Stimulated activated naive CD8-positive, alpha-beta T cell treated with anti-CD3 and anti-CD28 coated beads, Interleukin-15, amount 100 ng/mL, for 72 hours (primary cell): Measurements from ENCODE around the gene PLEKHA6.

Experiments
- ATAC-seq: fragments of 150-1000 bp; cut with Tn5 transposase; 2 replicates; pipeline ENCODE4 v1.10.0; 2021; ENCODE audit warnings: mild to moderate bottlenecking, moderate library complexity
- DNase-seq, 2 donors: peaks; one replicate each; pipeline ENCODE4 v3.0.0; 2021 to 2022
- H3K27ac Mint-ChIP-seq, 2 donors: one replicate each; pipeline ENCODE4 v1.8.0; 2022; ENCODE audit warnings: mild to moderate bottlenecking in 2 of 2, mixed read lengths in 2 of 2, moderate library complexity in 2 of 2
- H3K27me3 Mint-ChIP-seq: one replicate; pipeline ENCODE4 v1.8.0; 2022; ENCODE audit warnings: mixed read lengths
- H3K4me1 Mint-ChIP-seq: one replicate; pipeline ENCODE4 v1.8.0; 2022; ENCODE audit warnings: mild to moderate bottlenecking, mixed read lengths
- H3K4me3 Mint-ChIP-seq, 2 donors: one replicate each; pipeline ENCODE4 v1.8.0; 2022; ENCODE audit warnings: mild to moderate bottlenecking in 2 of 2, mixed read lengths in 2 of 2, moderate library complexity in 1 of 2
- H3K9me3 Mint-ChIP-seq, 2 donors: one replicate each; pipeline ENCODE4 v1.8.0; 2022; ENCODE audit warnings: mixed read lengths in 2 of 2

PLEKHA6 gene

GRCh38 chr1:204359474-204360255 is at the start of gene PLEKHA6:
TSS of gene PLEKHA6 (minus strand) at chr1:204359929. CDS start at chr1:204273727, 86,202 bp downstream.
- DNase-seq, result no peak
- peaks cover 49% of the 10 kb centered on the region for H3K4me1 Mint-ChIP-seq
- no peaks in the 10 kb centered on the region for H3K9me3 Mint-ChIP-seq
- peaks cover 37% of the 10 kb centered on the region for H3K27me3 Mint-ChIP-seq
- no peak within 1 kb of the TSS for H3K27ac Mint-ChIP-seq
- H3K4me3 Mint-ChIP-seq, result peak within 1 kb of the TSS in 1 of 2 donors; percentile 35
- ATAC-seq, result peak; percentile 26

GRCh38 chr1:204409123-204409522 is 49.4 kb upstream of the PLEKHA6 start:
- Mint-ChIP-seq H3K9me3 (no peaks in the 10 kb centered on the region), H3K4me3 (peak overlapping the region; percentile 95 to 97), H3K4me1 (peaks cover 26% of the 10 kb centered on the region), H3K27me3 (no peaks in the 10 kb centered on the region), H3K27ac (peak overlapping the region; percentile 100)
- ATAC-seq, result no peak
- DNase-seq, result no peak

GRCh38 chr1:204408602-204409001 is 48.9 kb upstream of the PLEKHA6 start:
- H3K27ac Mint-ChIP-seq, result peak overlapping the region; percentile 100
- peak overlapping the region; percentile 95 to 97 for H3K4me3 Mint-ChIP-seq
- no peak for ATAC-seq
- no peaks in the 10 kb centered on the region for H3K9me3 Mint-ChIP-seq
- H3K4me1 Mint-ChIP-seq, result peaks cover 29% of the 10 kb centered on the region
- DNase-seq, result no peak
- H3K27me3 Mint-ChIP-seq, result no peaks in the 10 kb centered on the region

- ATAC-seq (no peak), DNase-seq (peak in 1 of 2 donors; percentile 48)
- H3K9me3 Mint-ChIP-seq, result no peaks in the 10 kb centered on the region
- H3K4me3 Mint-ChIP-seq, result peak overlapping the region; percentile 95 to 97
- peaks cover 27% of the 10 kb centered on the region for H3K4me1 Mint-ChIP-seq
- peak overlapping the region; percentile 100 for H3K27ac Mint-ChIP-seq
- H3K27me3 Mint-ChIP-seq, result no peaks in the 10 kb centered on the region
These were observed 48.4 kb upstream of the PLEKHA6 start for GRCh38 chr1:204408074-204408507.

GRCh38 chr1:204407295-204407971 is 47.7 kb upstream of the PLEKHA6 start:
- DNase-seq, result peak in 1 of 2 donors; percentile 47
- H3K4me1 Mint-ChIP-seq, result peaks cover 24% of the 10 kb centered on the region
- H3K27ac Mint-ChIP-seq, result peak overlapping the region; percentile 100
- no peaks in the 10 kb centered on the region for H3K9me3 Mint-ChIP-seq
- peak overlapping the region; percentile 95 to 97 for H3K4me3 Mint-ChIP-seq
- peak; percentile 52 for ATAC-seq
- no peaks in the 10 kb centered on the region for H3K27me3 Mint-ChIP-seq

- no peaks in the 10 kb centered on the region for H3K9me3 Mint-ChIP-seq
- peak overlapping the region; percentile 95 to 97 for H3K4me3 Mint-ChIP-seq
- no peak for DNase-seq
- ATAC-seq, result no peak
- H3K27me3 Mint-ChIP-seq, result no peaks in the 10 kb centered on the region
- peaks cover 28% of the 10 kb centered on the region for H3K4me1 Mint-ChIP-seq
- peak overlapping the region; percentile 100 for H3K27ac Mint-ChIP-seq
These were observed 46.9 kb upstream of the PLEKHA6 start for GRCh38 chr1:204406621-204407020.

GRCh38 chr1:204405988-204406387 is 46.3 kb upstream of the PLEKHA6 start:
- no peak for ATAC-seq
- Mint-ChIP-seq H3K27me3 (no peaks in the 10 kb centered on the region), H3K27ac (peak overlapping the region; percentile 100), H3K9me3 (no peaks in the 10 kb centered on the region), H3K4me1 (peaks cover 31% of the 10 kb centered on the region), H3K4me3 (peak overlapping the region; percentile 68 to 95)
- no peak for DNase-seq

- Mint-ChIP-seq H3K27me3 (no peaks in the 10 kb centered on the region), H3K9me3 (no peaks in the 10 kb centered on the region), H3K4me1 (peaks cover 38% of the 10 kb centered on the region), H3K4me3 (peak overlapping the region; percentile 39 to 95), H3K27ac (peak overlapping the region; percentile 25 to 93)
- ATAC-seq, result no peak
- no peak for DNase-seq
These were observed 44.9 kb upstream of the PLEKHA6 start for GRCh38 chr1:204404629-204405028.

- Mint-ChIP-seq H3K27ac (no peak overlapping the region), H3K4me3 (no peak overlapping the region), H3K27me3 (no peaks in the 10 kb centered on the region), H3K4me1 (peaks cover 47% of the 10 kb centered on the region), H3K9me3 (no peaks in the 10 kb centered on the region)
- ATAC-seq (no peak), DNase-seq (no peak)
These were observed 42.7 kb upstream of the PLEKHA6 start for GRCh38 chr1:204402391-204402790.

GRCh38 chr1:204401730-204402129 is 42.0 kb upstream of the PLEKHA6 start:
- H3K4me1 Mint-ChIP-seq, result peaks cover 47% of the 10 kb centered on the region
- ATAC-seq (no peak), DNase-seq (no peak)
- H3K27me3 Mint-ChIP-seq, result no peaks in the 10 kb centered on the region
- H3K9me3 Mint-ChIP-seq, result no peaks in the 10 kb centered on the region
- H3K4me3 Mint-ChIP-seq, result peak overlapping the region in 1 of 2 donors; percentile 2
- peak overlapping the region in 1 of 2 donors; percentile 13 for H3K27ac Mint-ChIP-seq

- Mint-ChIP-seq H3K4me1 (peaks cover 43% of the 10 kb centered on the region), H3K9me3 (no peaks in the 10 kb centered on the region), H3K27ac (peak overlapping the region; percentile 2 to 76), H3K4me3 (no peak overlapping the region), H3K27me3 (no peaks in the 10 kb centered on the region)
- DNase-seq, result no peak
- ATAC-seq, result no peak
These were observed 41.3 kb upstream of the PLEKHA6 start for GRCh38 chr1:204400882-204401510.

- no peaks in the 10 kb centered on the region for H3K27me3 Mint-ChIP-seq
- DNase-seq (peak; percentile 64 to 67), ATAC-seq (peak; percentile 95)
- no peaks in the 10 kb centered on the region for H3K9me3 Mint-ChIP-seq
- H3K27ac Mint-ChIP-seq, result peak overlapping the region in 1 of 2 donors; percentile 48
- H3K4me1 Mint-ChIP-seq, result peaks cover 31% of the 10 kb centered on the region
- no peak overlapping the region for H3K4me3 Mint-ChIP-seq
These were observed 38.7 kb upstream of the PLEKHA6 start for GRCh38 chr1:204398197-204399125.

- Mint-ChIP-seq H3K27ac (peak overlapping the region in 1 of 2 donors; percentile 54), H3K9me3 (no peaks in the 10 kb centered on the region), H3K27me3 (no peaks in the 10 kb centered on the region), H3K4me3 (no peak overlapping the region), H3K4me1 (peaks cover 27% of the 10 kb centered on the region)
- DNase-seq (no peak), ATAC-seq (no peak)
These were observed 36.4 kb upstream of the PLEKHA6 start for GRCh38 chr1:204396015-204396583.

GRCh38 chr1:204391629-204392028 is 31.9 kb upstream of the PLEKHA6 start:
- Mint-ChIP-seq H3K27ac (no peak overlapping the region), H3K9me3 (no peaks in the 10 kb centered on the region), H3K4me3 (no peak overlapping the region), H3K27me3 (no peaks in the 10 kb centered on the region), H3K4me1 (peaks cover 11% of the 10 kb centered on the region)
- ATAC-seq (no peak), DNase-seq (no peak)
